ENCODE measurements around the gene CRTAC1. TPM values are rescaled to one million over a fixed set of nuclear protein-coding genes. Genes with fewer than 3 reads are reported as not detected.
"Not testable (repeated sequence)": the region's sequence is repeated elsewhere in the genome, so short reads cannot be mapped to it uniquely, and the experiment has no call there.

Gene CRTAC1
- total RNA-seq, 1 donor from 2014 or later = 3.2 TPM

DNA sequence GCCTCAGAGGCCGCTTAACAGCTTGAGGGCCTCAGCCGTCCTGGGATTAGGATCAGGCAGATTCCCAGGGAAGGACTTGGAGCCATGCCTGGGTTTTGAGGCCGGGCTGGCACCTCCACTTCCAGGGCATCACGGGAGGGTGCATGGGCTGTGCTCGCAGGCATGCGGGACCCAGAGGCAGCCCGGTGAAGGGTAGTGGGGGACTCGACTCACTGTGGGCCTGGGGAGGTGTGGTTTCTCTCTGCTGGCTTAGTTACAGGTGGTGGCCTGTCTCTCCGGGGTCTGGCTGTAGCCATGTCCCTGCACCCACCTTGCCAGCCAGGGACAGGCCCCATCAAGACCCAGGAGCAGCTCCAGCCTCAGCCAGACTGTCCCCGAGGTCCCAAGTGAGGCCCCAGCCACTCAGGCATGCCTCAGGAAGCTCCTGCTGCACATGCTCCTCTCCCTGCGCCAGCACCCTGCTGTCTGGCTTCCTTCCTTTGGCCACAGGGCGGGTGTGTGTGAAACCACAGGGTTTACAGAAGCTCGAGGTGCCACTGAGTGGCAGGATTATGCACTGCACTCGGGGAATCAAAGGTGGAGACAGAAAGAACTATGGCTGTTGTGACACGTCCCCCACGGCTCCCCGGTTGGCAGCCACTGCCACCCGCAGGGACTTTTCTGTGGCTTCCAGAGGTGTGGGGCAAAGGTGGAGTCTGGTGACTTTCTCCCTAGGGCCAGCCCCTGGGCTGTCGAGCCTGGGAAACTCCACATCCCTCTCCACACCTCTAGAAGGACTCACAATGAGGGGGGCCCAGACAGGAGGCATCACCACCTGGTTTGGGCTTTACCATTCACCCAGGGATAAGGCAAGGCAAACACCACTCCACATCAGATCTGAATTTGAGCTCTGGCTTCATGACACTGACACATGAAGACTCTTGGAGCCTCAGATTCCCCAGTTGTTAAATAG is 161.1 kb downstream of the CRTAC1 start:
- DNase-seq = peak; percentile 4

DNA sequence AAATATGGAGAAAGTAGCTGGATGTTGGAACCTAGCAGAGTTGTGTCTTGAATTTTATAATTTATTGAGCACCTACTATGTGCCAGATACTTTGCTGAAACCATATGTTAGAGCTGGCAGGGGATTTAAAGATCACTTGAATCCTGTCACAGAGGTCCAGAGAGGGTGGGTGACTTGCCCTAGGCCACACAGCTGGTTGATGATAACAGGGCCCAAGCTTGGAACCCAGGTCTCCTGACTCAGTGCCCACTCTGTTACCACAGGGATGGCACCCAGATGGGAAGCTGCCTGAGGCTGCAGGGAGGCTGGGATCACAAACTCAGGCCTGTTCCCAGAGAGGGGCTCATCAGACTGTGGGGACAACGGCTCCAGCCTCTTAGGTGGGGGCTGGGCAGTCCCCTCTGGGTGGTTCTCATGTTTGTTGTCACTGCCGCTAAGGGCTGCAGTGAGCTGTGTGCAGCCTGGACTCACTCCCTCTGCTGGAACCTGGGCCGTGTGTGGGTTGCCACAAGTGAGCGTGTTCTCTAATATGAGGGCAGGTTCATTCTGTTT is 162.2 kb downstream of the CRTAC1 start:
- no peak for DNase-seq

DNA sequence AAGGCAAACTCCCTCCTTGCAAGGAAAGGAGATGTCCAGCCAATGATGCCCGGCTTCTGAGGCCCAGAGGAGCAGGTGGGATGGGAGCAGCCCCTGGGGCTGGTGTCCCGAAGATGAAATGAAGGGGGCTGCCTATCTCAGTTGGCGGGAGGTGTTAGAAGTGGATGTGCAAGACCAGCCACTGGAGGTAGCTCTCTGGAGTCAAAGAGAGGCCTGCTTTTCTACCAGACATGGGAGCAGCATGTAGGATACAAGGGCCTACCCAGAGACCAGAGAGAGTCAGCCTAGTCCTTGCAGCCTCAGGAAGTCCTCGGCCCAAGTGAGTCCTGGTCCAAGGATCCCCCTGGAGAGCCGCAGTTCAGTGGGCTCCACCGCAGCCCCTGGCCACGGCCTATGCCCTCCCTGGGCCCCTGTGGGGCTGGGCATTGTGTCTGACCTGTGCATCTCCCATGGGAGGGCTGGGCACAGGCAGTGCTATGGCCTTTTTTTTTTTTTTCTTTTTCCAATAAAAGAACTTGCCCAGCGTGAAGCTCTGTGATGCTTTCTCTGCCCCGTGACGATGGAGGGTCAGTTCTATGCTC is 163.1 kb downstream of the CRTAC1 start:
- DNase-seq = no peak

DNA sequence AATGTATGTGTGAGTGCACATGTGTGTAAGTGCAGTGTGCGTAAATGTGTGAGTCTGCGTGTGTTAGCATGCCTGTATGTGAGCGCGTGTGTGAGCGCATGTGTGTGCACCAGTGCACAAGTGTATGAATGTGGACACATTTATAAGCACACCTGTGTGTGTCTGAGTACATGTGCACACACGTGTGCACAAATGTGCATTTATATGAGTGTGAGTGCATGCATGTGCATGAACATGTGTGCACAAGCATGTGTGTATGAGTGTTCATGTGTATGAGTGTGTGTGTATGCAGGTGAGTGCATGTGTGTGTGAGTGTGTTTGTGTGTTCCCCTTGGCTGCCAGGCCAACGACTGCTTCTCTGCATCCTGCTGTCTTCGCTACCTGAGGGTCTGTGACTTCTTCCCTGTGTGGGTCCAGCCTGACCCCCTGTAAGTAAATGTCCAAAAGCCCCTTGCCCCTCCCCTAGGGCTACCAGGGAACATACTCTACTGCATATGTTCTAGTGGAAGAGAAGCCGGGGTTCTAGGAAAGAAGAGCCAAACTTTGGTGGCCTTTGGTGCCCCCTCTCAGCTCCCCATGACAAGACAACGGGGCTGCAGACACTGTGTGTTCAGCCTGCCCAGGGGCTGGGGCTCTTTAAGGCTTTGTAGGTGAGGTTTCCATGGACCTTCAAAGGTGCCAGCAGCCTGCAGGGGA is 163.7 kb downstream of the CRTAC1 start:
- no peak for DNase-seq

DNA sequence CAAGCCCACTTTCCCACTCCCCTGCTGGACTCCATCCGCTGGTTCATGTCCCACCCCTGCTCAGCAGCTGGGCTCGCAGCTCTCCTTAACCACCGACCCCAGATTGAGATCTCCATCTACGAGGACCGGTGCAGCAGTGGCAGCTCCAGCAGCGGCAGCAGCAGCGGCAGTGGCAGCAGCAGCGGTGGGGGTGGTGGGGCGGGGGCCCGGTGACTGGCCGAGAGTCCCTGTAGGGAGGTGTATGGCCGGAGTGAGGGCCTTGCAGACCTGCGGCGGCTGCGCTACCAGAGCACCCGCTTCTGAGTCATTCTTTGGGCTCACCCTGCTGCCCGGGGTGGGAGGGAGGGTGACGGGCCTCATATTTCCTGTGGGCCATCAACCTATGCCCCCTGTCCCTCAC is 164.9 kb downstream of the CRTAC1 start:
- DNase-seq = no peak

DNA sequence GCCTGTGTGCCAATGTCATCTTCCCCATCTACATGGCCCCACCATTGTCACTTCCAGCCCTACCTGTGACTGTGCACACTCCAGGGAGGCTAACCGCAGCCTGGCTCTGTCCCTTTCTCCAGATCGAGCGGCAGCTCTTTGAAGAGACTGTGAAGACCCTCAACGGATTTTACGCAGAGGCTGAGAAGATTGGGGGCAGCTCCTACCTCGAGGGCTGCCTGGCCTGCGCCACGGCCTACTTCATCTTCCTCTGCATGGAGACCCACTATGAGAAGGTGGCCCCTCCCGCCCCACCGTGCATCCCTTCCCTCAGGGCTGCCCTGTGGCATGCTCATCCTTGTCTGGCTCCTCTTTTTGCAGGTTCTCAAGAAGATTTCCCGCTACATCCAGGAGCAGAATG is 166.6 kb downstream of the CRTAC1 start:
- no peak for DNase-seq

DNA sequence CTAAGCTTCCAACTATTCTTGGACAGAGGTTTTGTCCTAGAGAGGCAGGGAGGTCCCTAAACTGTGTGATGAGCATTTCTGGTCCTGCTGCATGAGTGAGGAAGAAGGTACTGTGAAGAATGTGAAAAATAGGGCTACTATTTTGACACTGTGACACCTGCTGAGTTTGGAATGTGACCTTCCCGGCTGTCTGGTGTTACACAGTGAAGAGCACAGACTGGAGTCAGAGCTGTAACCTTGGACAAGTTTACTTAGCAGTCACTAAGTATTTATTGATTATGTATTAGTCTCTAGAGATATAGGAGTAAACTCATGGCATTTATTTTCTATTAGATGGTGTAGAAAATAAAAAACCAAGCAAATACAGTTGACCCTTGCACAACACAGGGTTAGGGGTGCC is 168.5 kb downstream of the CRTAC1 start:
- no peak for DNase-seq

DNA sequence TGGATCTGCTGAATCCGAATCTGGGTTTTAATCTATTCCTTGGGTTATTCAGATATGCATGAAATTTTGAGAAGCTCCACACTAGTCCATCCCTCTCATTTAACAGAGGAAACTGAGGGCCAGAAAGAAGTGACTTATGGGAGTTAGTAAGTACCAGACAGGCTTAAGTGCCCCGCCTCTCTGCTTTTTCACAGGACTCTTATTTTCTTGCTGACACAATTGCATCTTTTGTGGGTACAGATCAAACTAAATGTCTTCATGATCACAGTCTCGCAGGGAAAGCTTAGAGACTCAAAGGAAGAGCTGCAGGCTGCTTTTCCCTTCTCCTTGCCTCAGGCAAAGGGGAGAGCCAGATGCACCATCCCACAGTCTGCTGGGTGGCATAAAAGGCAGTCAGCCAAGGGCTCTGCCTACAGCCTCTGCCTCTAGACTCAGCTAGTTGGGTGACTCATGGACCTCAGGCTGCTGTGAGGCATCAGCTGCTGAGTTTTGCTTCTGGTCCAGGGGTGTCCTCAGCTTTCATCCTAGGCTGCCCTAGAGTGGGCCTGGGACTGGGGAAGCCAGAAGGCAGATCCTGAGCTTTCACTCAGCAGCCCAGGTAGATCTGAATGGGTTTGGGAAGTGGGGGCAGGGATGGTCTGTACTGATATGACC is 169.2 kb downstream of the CRTAC1 start:
- DNase-seq = no peak

DNA sequence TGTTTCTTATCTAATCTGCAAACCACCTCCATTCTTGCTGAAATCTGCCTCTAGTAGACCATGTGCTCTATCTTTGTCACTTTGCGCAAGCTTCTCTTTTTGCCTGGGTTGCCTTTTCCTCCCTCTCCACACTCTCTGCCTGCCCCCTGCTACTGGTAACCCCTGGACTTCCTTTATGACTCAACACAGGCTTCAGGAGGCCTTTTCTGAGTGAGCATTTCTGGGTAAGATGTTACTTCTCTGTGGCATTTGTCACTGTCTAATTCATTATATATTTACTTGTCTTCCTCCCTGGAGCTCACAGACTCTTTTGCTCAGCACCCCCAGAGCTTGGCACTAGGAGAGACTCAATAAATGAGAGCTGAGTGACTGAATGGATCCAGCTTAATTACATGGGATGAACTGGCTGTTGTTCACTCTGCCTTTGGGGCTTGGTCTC is 172.4 kb downstream of the CRTAC1 start:
- no peak for DNase-seq

DNA sequence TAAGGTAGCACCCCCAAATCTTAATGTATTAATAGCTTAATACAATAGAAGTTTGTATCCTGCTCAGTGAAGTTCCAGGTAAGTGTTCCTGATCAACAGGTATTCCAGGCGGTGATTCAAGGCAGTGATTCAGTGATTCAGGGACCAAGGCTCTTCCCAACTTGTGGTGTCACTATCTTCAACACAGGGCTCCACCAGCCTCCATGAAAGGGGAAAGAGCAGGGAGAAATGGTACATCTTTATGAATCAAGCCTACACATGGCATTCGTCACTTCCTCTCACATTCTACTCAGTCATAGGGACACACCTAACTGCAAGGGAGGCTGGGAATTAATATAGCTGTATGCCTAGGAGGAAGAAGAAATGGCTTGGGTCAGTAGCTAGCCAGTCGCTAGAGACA is 175.7 kb downstream of the CRTAC1 start:
- no peak for DNase-seq

DNA sequence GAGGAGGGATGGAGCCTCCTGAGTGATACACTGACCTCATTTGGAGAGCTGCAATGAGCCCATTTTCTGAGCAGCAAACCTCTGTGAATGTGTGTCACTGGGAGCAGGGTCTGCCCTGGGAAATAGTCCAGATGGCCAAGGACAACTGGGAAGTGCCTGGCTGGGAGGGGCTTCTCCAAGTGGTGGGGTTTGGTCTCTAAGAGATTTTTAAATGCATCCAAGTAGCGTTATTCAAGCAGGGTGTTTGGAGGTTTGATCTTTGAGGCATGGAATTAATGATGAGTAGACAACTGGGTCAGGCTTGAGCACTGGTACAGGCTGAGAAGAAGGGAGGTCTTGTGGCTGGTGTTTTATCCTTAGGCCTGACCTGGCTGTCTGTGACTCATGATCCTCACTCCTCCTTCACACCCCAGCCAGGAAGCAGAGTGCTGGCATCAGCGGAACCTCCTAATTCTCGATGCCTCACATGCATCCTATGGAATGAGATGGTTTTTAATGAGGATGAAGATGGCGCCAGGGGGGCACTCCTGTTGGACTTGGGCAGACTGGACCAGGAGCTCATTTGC is 177.5 kb downstream of the CRTAC1 start:
- no peak for DNase-seq

DNA sequence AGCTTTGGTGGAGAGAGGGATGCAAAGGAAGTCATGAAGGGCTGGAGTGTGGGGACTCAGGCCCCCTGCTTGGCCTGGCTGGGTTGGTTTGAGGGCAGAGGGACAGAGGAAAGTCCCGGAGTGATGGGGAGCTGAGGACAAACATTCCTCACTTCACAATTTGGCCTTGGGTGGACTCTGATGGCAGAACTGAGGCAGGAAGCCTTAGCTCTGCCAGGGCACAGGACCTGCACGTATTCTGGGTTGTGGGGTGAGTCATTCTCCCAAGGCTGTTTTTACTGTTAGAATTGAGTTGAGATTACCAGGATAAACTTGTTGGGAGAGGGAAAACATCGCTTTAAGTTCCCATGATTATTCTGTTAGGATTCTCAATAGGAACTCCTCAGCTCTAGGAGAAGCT is 178.1 kb downstream of the CRTAC1 start:
- no peak for DNase-seq

DNA sequence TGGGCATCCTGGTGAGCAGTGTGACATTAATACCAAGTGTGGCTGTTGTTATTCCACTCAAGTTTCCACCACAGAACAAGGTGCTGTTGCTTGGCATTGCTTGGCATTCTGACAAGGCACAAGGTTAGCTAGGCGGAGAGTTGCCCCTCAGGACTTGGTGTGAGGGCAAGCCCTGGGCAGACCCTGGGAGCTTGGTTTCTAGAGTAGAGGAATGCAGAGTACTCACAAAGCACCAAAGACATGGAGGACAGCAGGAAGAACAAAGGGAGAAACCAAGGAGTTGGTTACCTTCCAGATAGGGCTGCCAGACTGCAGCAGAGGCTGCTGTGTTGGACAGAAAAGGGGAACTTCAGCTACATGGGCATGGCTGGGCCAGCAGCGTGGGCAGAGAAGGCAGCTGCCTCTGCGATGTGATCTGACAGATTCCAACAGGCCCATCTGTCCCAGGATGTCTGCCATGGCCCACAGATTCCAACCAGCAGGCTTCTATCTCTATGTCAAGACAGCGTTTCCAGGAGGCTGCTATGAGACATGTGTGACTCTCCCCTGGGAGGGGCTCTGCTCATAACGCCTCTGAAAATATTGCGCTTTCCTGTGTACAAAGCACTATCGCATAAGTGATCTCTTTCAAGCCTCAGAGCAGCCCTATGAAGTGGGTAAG is 178.9 kb downstream of the CRTAC1 start:
- no peak for DNase-seq

DNA sequence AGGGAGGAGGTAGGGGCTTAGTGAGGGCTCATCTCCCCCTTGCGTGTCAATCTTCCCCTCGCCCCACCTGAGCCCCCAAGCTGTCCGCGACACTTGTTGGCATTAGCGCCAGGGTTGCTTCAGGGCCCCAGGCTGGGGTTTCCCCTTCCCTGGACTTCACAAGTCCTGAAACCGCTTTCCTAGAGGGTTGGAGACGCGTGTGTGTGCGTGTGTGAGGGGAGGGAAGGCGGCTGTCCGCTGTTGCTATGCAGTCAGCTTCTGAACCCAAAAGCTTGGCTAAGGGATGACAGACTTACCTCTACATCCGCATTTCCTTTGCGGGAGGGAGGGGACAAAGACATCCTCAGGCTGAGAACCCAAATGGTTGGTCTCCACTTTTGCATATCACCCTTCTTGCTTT is 180.0 kb downstream of the CRTAC1 start:
- no peak for DNase-seq

DNA sequence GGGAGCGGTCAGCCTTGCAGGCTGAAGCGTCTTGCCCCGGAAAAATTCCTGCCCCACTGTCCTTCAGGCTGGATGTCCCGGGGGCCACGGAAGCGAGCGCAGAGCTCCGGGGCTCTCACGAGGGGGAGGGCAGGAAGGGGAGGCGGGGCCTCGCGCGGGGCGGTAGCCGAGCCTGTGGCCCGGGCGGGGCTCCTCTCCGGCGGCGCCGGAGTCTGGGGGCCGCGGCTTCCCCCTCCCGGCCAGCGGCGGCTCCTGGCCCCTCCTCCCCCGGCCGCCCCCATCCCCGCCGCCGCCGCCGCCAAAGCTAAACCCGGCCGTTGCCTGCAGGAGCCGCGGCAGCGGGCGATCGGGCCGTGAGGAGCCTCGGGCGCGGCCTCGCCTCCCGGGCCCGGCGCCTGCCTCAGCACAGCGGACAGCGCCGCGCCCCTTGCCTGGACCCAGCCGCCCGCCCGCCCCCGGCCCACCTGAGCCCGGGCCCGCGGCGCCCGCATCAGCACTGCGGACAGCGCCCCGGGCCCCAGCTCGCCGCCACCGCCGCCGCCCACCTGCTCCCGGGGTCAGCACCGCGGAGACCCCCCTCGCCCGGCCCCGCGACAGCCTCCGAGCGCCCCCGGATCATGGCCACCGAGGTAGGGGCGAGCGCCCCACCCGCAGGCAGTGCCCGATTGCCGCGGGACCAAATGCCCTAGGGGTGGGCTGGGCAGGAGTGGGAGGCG is 180.6 kb downstream of the CRTAC1 start, which contains the start of gene GOLGA7B:
TSS of gene GOLGA7B (plus strand) at position 157 of the 716 bp plus-strand sequence. CDS start at position 618, 461 bp downstream.
- DNase-seq = no peak

DNA sequence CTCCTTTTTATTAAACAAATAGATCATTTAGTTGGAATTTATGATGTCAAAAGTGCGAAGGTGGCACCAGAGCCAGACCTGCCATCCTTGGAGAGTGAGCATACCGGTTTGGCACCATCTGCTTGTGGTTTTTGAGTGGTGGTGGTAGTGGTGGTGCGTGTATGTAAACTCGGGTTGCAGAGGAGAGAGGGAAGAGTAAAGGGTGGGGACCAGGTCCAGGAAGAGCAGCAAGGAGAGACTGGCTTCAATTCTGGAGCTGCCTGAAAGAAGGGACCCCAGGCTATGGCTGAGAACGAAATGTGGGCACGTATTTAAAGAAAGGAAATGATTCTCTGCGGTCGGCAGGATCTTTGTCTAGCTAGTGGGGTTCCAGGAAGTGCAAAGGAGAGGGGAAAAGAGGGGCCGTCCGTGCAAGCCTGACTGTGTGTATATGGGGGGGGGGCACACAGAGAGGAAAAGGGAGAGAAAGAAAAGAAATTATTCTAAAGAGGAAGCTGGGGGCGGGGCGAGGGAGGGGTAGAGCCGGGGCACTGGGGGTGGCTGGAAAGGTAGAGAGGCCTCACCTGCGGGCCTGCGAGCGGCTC is 181.2 kb downstream of the CRTAC1 start:
- no peak for DNase-seq

DNA sequence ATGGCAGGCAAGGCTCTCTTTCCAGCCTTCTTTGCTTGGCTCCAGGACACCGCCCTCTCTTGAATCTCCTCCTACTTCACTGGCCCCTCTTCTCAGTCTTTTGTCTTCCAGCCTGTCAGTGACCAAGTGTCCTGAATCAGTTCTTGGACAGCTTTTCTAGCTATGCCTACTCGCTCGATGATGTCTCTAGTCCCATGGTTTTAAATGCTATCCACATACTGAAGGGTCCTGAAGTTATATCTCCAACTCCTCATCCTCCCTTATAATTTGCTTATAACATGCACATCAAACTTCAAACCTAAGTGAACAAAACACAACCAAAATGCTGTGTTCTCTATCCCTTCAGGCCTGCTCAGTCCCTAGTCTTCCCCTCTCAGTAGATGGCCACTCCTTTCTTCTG is 185.7 kb downstream of the CRTAC1 start:
- no peak for DNase-seq

DNA sequence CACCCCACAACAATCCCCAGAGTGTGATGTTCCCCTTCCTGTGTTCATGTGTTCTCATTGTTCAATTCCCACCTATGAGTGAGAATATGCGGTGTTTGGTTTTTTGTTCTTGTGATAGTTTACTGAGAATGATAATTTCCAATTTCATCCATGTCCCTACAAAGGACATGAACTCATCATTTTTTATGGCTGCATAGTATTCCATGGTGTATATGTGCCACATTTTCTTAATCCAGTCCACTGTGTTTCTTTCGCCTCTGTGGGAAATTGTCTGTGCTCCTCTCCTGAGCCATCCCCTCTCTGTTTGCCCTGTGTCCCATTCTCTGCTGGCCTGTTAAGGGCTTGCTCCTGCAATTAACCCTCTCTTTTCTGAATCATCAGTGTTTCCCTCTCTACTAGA is 186.4 kb downstream of the CRTAC1 start:
- not testable (repeated sequence) for DNase-seq

DNA sequence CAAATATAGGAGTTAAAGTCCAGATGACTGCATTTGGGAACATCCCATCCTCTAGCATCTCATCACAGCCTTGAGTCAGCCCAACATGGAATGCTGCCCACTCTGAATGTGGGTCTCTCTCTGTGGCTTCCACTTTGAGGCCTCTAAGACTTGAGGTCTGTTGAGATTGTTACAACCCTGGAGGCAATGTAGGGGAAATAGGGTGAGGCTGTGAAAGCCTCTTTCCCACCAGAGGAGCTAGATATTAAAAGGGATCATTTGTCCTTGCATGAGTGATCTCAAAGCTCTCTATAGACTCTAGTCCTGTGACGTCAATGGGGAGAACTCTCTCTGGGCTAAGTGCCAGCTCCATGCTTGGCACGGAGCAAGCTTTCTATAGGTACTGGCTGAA is 187.1 kb downstream of the CRTAC1 start:
- peak; percentile 9 for DNase-seq

DNA sequence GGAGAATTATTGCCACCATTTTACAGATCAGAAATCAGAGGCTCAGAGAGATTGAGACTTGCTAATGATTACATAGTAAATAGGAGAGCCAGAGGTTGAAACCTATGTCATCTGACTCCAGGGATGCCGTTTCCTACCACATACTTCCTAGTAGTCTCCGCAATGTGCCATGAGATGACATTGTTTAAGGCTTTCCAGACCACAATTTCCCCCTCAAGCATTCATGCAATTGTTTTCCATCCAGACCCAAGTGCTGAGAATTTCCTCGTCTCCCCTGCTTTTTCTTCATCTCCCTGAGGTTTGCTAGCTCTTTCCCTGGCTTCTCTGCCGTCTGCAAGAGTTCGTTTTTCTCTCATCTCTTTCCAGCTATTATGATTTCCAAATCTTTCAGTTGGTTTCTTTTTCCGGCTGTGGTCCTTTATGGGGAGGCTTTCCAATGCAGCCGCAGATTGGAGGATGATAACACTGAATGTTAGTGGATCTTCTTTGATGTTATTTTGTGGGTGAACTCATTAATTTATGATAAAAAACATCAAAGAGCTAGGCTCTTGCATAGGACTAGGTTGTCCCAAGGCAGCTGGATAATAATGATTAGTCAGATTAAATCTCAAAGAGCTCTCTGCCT is 187.7 kb downstream of the CRTAC1 start:
- DNase-seq = no peak

Data from skin of body (tissue), 2 donors.